IMR-90 (cell line): ENCODE data around the gene ARPC4.

Experiments used
- CTCF ChIP-seq: conservative IDR thresholded peaks from 2 replicates; pipeline ENCODE4 v1.5.1; 2012; ENCODE audit warnings: mild to moderate bottlenecking, low read depth, low read length, improper control_type of control experiment
- MAFK ChIP-seq: IDR thresholded peaks from 2 replicates; pipeline ENCODE4 v1.6.1; 2012; ENCODE audit warnings: low read depth, low read length, improper control_type of control experiment
- POLR2A ChIP-seq: IDR thresholded peaks from 2 replicates; pipeline ENCODE4 v1.6.1; 2012; ENCODE audit warnings: mild to moderate bottlenecking, low read depth, low read length

DNA sequence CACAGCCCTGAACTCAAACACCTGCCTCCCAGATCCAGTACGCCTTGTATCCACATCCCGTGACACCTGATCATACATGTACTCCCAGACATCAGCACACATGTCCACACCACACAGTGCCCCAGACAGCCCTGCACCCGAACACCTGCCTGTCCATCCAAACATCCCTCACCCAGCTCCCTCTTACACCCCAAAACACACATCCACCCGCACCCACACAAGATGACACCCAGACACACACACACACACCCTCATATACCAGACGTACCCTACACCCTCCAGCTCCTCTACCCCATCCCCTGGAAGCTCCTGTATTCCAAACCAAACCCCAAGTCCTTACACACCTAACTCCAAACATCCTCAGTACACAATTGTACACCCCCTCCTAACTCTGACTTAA is 23.9 kb upstream of the ARPC4 start:
- TF ChIP-seq CTCF (no peak), MAFK (no peak), POLR2A (no peak)
